ENCODE data around the gene DLX5. TPM values are rescaled to one million over a fixed set of nuclear protein-coding genes. Genes with fewer than 3 reads are reported as not detected.
"Not testable (repeated sequence)": the region's sequence is repeated elsewhere in the genome, so short reads cannot be mapped to it uniquely, and the experiment has no call there.

Gene DLX5
- 1 to 10 TPM in 1 of 2 donors, under 1 TPM in 1; 0.64 to 1.6 TPM for total RNA-seq

- no peak for TF ChIP-seq POLR2A (IDR thresholded peaks at IDR 0.05)
- TF ChIP-seq POLR2AphosphoS5 (IDR thresholded peaks at IDR 0.05) = peak; percentile 30
- peak within 1 kb of the TSS; percentile 33 to 37 for H3K4me3 ChIP-seq
- no peaks in the 10 kb centered on the region for H3K9me3 ChIP-seq
- peak within 1 kb of the TSS; percentile 33 to 67 for H3K27ac ChIP-seq
- no peaks in the 10 kb centered on the region for H3K4me1 ChIP-seq (replicated peaks)
- no peaks in the 10 kb centered on the region for H3K36me3 ChIP-seq
- peaks cover 17% of the 10 kb centered on the region for H3K27me3 ChIP-seq (replicated peaks; ENCODE audit: insufficient read depth)
- DNase-seq (ENCODE audit: low spot score) = peak; percentile 69
- intact Hi-C loops (cut with DNase I) = loop anchor here (5.0 to 10.0 kb wide), 2 partner anchors 700 to 1107 kb away; partner anchors contain the start of gene SLC25A13
- 2% methylated on average over 60 of the region's 60 CpGs for WGBS
Measured at GRCh38 chr7:97024209-97025129, at the start of gene DLX5. Gene DLX5 (minus strand): TSS chr7:97024831. CDS start chr7:97024623, 208 bp downstream.

- H3K4me3 ChIP-seq; H3K27me3 ChIP-seq (replicated peaks; ENCODE audit: insufficient read depth); DNase-seq (ENCODE audit: low spot score); intact Hi-C loops (cut with DNase I); H3K4me1 ChIP-seq (replicated peaks); H3K36me3 ChIP-seq; H3K9me3 ChIP-seq; H3K27ac ChIP-seq: not testable (repeated sequence)
- 86% methylated on average over 2 of the region's 2 CpGs for WGBS
Measured at GRCh38 chr7:97072025-97072424, 47.4 kb upstream of the DLX5 start.

GRCh38 chr7:97064972-97065587 is 40.4 kb upstream of the DLX5 start:
- DNase-seq (ENCODE audit: low spot score) = peak; percentile 12

GRCh38 chr7:97064020-97064419 is 39.4 kb upstream of the DLX5 start:
- Histone ChIP-seq H3K4me1 (replicated peaks) (no peaks in the 10 kb centered on the region), H3K27me3 (replicated peaks; ENCODE audit: insufficient read depth) (peaks cover 5% of the 10 kb centered on the region), H3K4me3 (no peak overlapping the region), H3K36me3 (no peaks in the 10 kb centered on the region), H3K9me3 (no peaks in the 10 kb centered on the region), H3K27ac (no peak overlapping the region)
- intact Hi-C loops (cut with DNase I) = no loop called here
- WGBS = 19% methylated on average over 3 of the region's 3 CpGs
- TF ChIP-seq POLR2A (IDR thresholded peaks at IDR 0.05) (no peak), CTCF (IDR thresholded peaks at IDR 0.05) (no peak), POLR2AphosphoS5 (IDR thresholded peaks at IDR 0.05) (no peak)
- no peak for DNase-seq (ENCODE audit: low spot score)

More at GRCh38 chr7:97064972-97065587, 40.4 kb upstream of the DLX5 start:
- no peak overlapping the region for H3K4me3 ChIP-seq
- TF ChIP-seq POLR2A (IDR thresholded peaks at IDR 0.05) (no peak), POLR2AphosphoS5 (IDR thresholded peaks at IDR 0.05) (no peak), CTCF (IDR thresholded peaks at IDR 0.05) (peak in 3 of 4 experiments; percentile 48 to 56 (median 55))
- no peaks in the 10 kb centered on the region for H3K4me1 ChIP-seq (replicated peaks)
- H3K27me3 ChIP-seq (replicated peaks; ENCODE audit: insufficient read depth) = peaks cover 5% of the 10 kb centered on the region
- intact Hi-C loops (cut with DNase I) = no loop called here
- H3K9me3 ChIP-seq = no peaks in the 10 kb centered on the region
- no peaks in the 10 kb centered on the region for H3K36me3 ChIP-seq
- no peak overlapping the region for H3K27ac ChIP-seq
- WGBS = 34% methylated on average over 5 of the region's 5 CpGs

GRCh38 chr7:97043281-97043680 is 18.6 kb upstream of the DLX5 start:
- 66% methylated on average over 2 of the region's 2 CpGs for WGBS
- Histone ChIP-seq H3K27me3 (replicated peaks; ENCODE audit: insufficient read depth) (no peaks in the 10 kb centered on the region), H3K27ac (no peak overlapping the region), H3K36me3 (no peaks in the 10 kb centered on the region), H3K4me3 (no peak overlapping the region), H3K9me3 (no peaks in the 10 kb centered on the region), H3K4me1 (replicated peaks) (no peaks in the 10 kb centered on the region)
- intact Hi-C loops (cut with DNase I) = no loop called here
- no peak for DNase-seq (ENCODE audit: low spot score)
- TF ChIP-seq POLR2AphosphoS5 (IDR thresholded peaks at IDR 0.05) = no peak
- TF ChIP-seq POLR2A (IDR thresholded peaks at IDR 0.05) = no peak
- no peak for TF ChIP-seq CTCF (IDR thresholded peaks at IDR 0.05)
